HG03521 (cell line): ENCODE results near the gene LTO1.

Experiments used
- ATAC-seq: cut with Tn5 transposase; IDR thresholded peaks from one replicate; pipeline ENCODE4 v1.9.1; 2021; ENCODE audit warnings: mild to moderate bottlenecking, moderate library complexity; ENCODE audit not compliant: unreplicated experiment

LTO1 gene

GRCh38 chr11:69674886-69675714, at the start of gene LTO1:
LTO1 (minus strand) TSS chr11:69675353; CDS start chr11:69675239, 114 bp downstream.
- ATAC-seq: peak; percentile 88

GRCh38 chr11:69721745-69722144, 46.6 kb upstream of the LTO1 start:
- ATAC-seq: no peak

- ATAC-seq: no peak
Observed at GRCh38 chr11:69721106-69721505, 46.0 kb upstream of the LTO1 start.

- no peak for ATAC-seq
Observed at GRCh38 chr11:69718912-69719311, 43.8 kb upstream of the LTO1 start.

- no peak for ATAC-seq
Observed at GRCh38 chr11:69718147-69718546, 43.0 kb upstream of the LTO1 start.

GRCh38 chr11:69716891-69717747, 42.0 kb upstream of the LTO1 start:
- ATAC-seq: no peak

GRCh38 chr11:69716099-69716498, 40.9 kb upstream of the LTO1 start:
- no peak for ATAC-seq

GRCh38 chr11:69715446-69715845, 40.3 kb upstream of the LTO1 start:
- no peak for ATAC-seq

- ATAC-seq: no peak
Observed at GRCh38 chr11:69711822-69712801, 37.0 kb upstream of the LTO1 start.

- no peak for ATAC-seq
Observed at GRCh38 chr11:69708736-69709401, 33.7 kb upstream of the LTO1 start.

- ATAC-seq: no peak
Observed at GRCh38 chr11:69707176-69707575, 32.0 kb upstream of the LTO1 start.

- ATAC-seq: no peak
Observed at GRCh38 chr11:69705901-69706787, 31.0 kb upstream of the LTO1 start.

- no peak for ATAC-seq
Observed at GRCh38 chr11:69705351-69705811, 30.2 kb upstream of the LTO1 start.

GRCh38 chr11:69704508-69705253, 29.5 kb upstream of the LTO1 start:
- ATAC-seq: no peak

GRCh38 chr11:69703768-69704507, 28.8 kb upstream of the LTO1 start, which contains the start of gene FGF19:
FGF19 (minus strand) TSS chr11:69704022; CDS start chr11:69703876, 146 bp downstream.
- ATAC-seq: no peak

- no peak for ATAC-seq
Observed at GRCh38 chr11:69703453-69703767, 28.3 kb upstream of the LTO1 start.

GRCh38 chr11:69702769-69703452, 27.8 kb upstream of the LTO1 start:
- no peak for ATAC-seq
